GM12878 (cell line): Measurements from ENCODE around the gene CD200R1. TPM values are rescaled to one million over a fixed set of nuclear protein-coding genes. Genes with fewer than 3 reads are reported as not detected.

Experiments
- ATAC-seq: fragments of 200-7000 bp; cut with Tn5 transposase; 3 replicates; pipeline ENCODE4 v1.9.1; 2020; ENCODE audit warnings: mild to moderate bottlenecking, moderate library complexity
- BruUV-seq: library from RNA; stranded (reverse); fragments of 400-500 nt; replicated peaks from 2 replicates; lab custom pipeline; 2021; lab: Mats Ljungman, UMichigan
- CTCF ChIA-PET: fragments of 300-600 bp; sonication (Branson Sonifier 250); formaldehyde crosslinking; extraction: SDS; loops from one replicate; lab custom pipeline; 2021; ENCODE audit warnings: inconsistent platforms; lab: Yijun Ruan, JAX
- POLR2A ChIA-PET: fragments of 350-600 bp; formaldehyde crosslinking; extraction: SDS; loops from one replicate; lab custom pipeline; 2021; ENCODE audit warnings: inconsistent platforms; lab: Charles Lee
- RAD21 ChIA-PET: fragments of 300-600 bp; sonication (Branson Sonifier 250); formaldehyde crosslinking; loops from one replicate; lab custom pipeline; 2023; ENCODE audit warnings: antibody characterized with exemption; ENCODE audit not compliant: unreplicated experiment; lab: Charles Lee
- SMC1A ChIA-PET: fragments of 300-600 bp; sonication (Branson Sonifier 250); formaldehyde crosslinking; loops from one replicate; lab custom pipeline; 2023; ENCODE audit not compliant: unreplicated experiment, uncharacterized antibody; lab: Charles Lee
- DNase-seq: peaks from one replicate; pipeline ENCODE4 v3.0.0-alpha.2; 2011; ENCODE audit warnings: low read depth, low spot score
- FAIRE-seq: peaks from 3 replicates; lab custom pipeline; 2011; peaks lifted over from hg19 to GRCh38; lab: Jason Lieb, UNC
- H2AFZ ChIP-seq: 2 replicates; pipeline ENCODE4 v1.6.0; 2011; ENCODE audit warnings: low read depth, low read length, control low read depth; ENCODE audit not compliant: control insufficient read depth
- H3K27ac ChIP-seq: 2 replicates; pipeline ENCODE4 v1.5.1; 2011; ENCODE audit warnings: control low read depth; ENCODE audit not compliant: control insufficient read depth, insufficient read depth
- H3K27me3 ChIP-seq, 2 experiments: replicated peaks in 1 of 2; 2 replicates each; pipeline versions ENCODE4 v1.6.0 to v1.6.1; 2011; ENCODE audit warnings: low read length in 1 of 2; ENCODE audit not compliant: control insufficient read depth in 2 of 2, insufficient read depth in 2 of 2
- H3K36me3 ChIP-seq, 2 experiments: 2 replicates each; pipeline ENCODE4 v1.5.1; 2011; ENCODE audit warnings: low read length in 1 of 2; ENCODE audit not compliant: control insufficient read depth in 2 of 2, insufficient read depth in 2 of 2
- H3K4me1 ChIP-seq: 2 replicates; pipeline ENCODE4 v1.6.1; 2011; ENCODE audit warnings: mild to moderate bottlenecking, low read length, moderate library complexity, mixed read lengths; ENCODE audit not compliant: control insufficient read depth, insufficient read depth
- H3K4me2 ChIP-seq: 2 replicates; pipeline ENCODE4 v1.6.0; 2011; ENCODE audit warnings: control low read depth; ENCODE audit not compliant: control insufficient read depth, insufficient read depth
- H3K4me3 ChIP-seq: fragments of 200-600 bp; sonication (generic); 2 replicates; pipeline ENCODE4 v1.5.1; 2016
- H3K79me2 ChIP-seq: 2 replicates; pipeline ENCODE4 v1.6.0; 2011; ENCODE audit warnings: low read length; ENCODE audit not compliant: control insufficient read depth, insufficient read depth
- H3K9ac ChIP-seq: 2 replicates; pipeline ENCODE4 v1.8.0; 2011; ENCODE audit warnings: low read length, control low read depth, mixed read lengths; ENCODE audit not compliant: control insufficient read depth, insufficient read depth
- H3K9me3 ChIP-seq: replicated peaks from 3 replicates; pipeline ENCODE4 v1.5.1; 2011; ENCODE audit warnings: mild to moderate bottlenecking, low read length; ENCODE audit not compliant: control insufficient read depth, insufficient read depth
- H4K20me1 ChIP-seq: 2 replicates; pipeline ENCODE4 v1.6.0; 2011; ENCODE audit not compliant: control insufficient read depth, insufficient read depth
- CREM ChIP-seq: IDR thresholded peaks from 2 replicates; pipeline ENCODE4 v1.6.1; 2014; ENCODE audit warnings: antibody characterized with exemption, low read depth
- MTA2 ChIP-seq: fragments of 450-650 bp; IDR thresholded peaks from 2 replicates; pipeline ENCODE4 v1.6.1; 2016; ENCODE audit warnings: low read depth, mild to moderate bottlenecking, moderate library complexity
- STAT3 ChIP-seq: IDR thresholded peaks from 2 replicates; pipeline ENCODE4 v1.6.1; 2011; ENCODE audit warnings: low read depth, low read length, improper control_type of control experiment
- ZBED1 ChIP-seq: IDR thresholded peaks from 2 replicates; pipeline ENCODE4 v1.6.1; 2016; ENCODE audit warnings: borderline replicate concordance
- ZNF384 ChIP-seq: IDR thresholded peaks from 2 replicates; pipeline ENCODE4 v1.6.1; 2012; ENCODE audit warnings: low read depth, mild to moderate bottlenecking, low read length, improper control_type of control experiment, borderline replicate concordance
- WGBS: methylation state at CpG from one replicate; pipeline ENCODE4 v1.1.6; 2016; ENCODE audit warnings: low lambda C conversion rate; ENCODE audit not compliant: insufficient replicate concordance, insufficient coverage; ENCODE audit errors: missing lambda C conversion rate; 5-methylcytosine and 5-hydroxymethylcytosine counted together
- in situ Hi-C: fragments of 300-500 bp; cut with MboI; formaldehyde crosslinking; loops from 9 replicates; pipeline ENCODE4 v1.14.3; 2018; ENCODE audit warnings: mixed read lengths
- intact Hi-C: fragments of 100-400 bp; cut with micrococcal nuclease; formaldehyde crosslinking; loops from one replicate; pipeline ENCODE4 v1.14.2; 2022; ENCODE audit not compliant: unreplicated experiment
- polyA plus RNA-seq, 11 experiments: library from polyadenylated mRNA; depleted of rRNA in 4 of 11; unstranded in 6 of 11; stranded (reverse) in 5 of 11; fragments of >200 nt; fragmentation: Nextera tagmentation in 4 of 11; fragmentation: Illumina TruSeq in 1 of 11; extraction: Ambion mirVana in 4 of 11; extraction: Trizol in 1 of 11; gene quantifications; 1 replicate in 1 of 11; 2 replicates in 10 of 11; pipeline versions ENCODE4 v1.2.1 to v1.2.3, GENCODE V29; 2011 to 2016; ENCODE audit warnings: inconsistent platforms in 2 of 11, missing spikeins in 2 of 11, low read depth in 1 of 11
- total RNA-seq, 4 experiments: library from RNA; depleted of rRNA in 3 of 4; stranded (reverse); fragments of >200 nt in 3 of 4; fragmentation: Illumina TruSeq in 1 of 4; extraction: Trizol in 1 of 4; gene quantifications; 2 replicates each; pipeline versions ENCODE4 v1.2.1 to v1.2.3, GENCODE V29; 2013 to 2021
- TF ChIP-seq, protein P1 (sequence below), 3 experiments: IDR thresholded peaks in 2 of 3; conservative IDR thresholded peaks in 1 of 3; 2 replicates each; pipeline ENCODE4 v1.5.1; 2011; ENCODE audit warnings: low read depth in 3 of 3, low read length in 3 of 3, mild to moderate bottlenecking in 3 of 3, control low read depth in 2 of 3, moderate library complexity in 2 of 3, inconsistent platforms in 1 of 3, mixed read lengths in 1 of 3; ENCODE audit not compliant: control insufficient read depth in 2 of 3, insufficient read depth in 1 of 3; ENCODE audit errors: extremely low read depth in 1 of 3

CD200R1 gene
- total and polyA plus RNA-seq, 10 of the 15 experiments (the other 5 are each of a cell fraction or from before 2014, with no cell fraction given), result 0.15 to 1.1 (median 0.88) TPM

GRCh38 chr3:112930771-112931170, 44.1 kb downstream of the CD200R1 start:
- H3K9ac ChIP-seq, result no peak overlapping the region
- FAIRE-seq (no peak), DNase-seq (no peak), ATAC-seq (no peak)
- TF ChIP-seq MTA2, result no peak
- no peak for TF ChIP-seq STAT3
- no peak for TF ChIP-seq ZNF384
- TF ChIP-seq CREM, result no peak
- TF ChIP-seq ZBED1, result no peak
- no peaks in the 10 kb centered on the region for H4K20me1 ChIP-seq
- ChIA-PET CTCF (interaction anchor here (0.9 to 1.5 kb wide), 2 partner anchors 9 to 29 kb away, joined by 3 read pairs; no protein-coding TSS in a partner anchor), POLR2A (no interaction called here), SMC1A (interaction anchor here (0.6 to 1.4 kb wide), 2 partner anchors 35 to 49 kb away, joined by 3 read pairs; no protein-coding TSS in a partner anchor), RAD21 (interaction anchor here (1.5 kb wide), 1 partner anchor 11 kb away, joined by 3 read pairs; no protein-coding TSS in a partner anchor)
- H3K4me2 ChIP-seq, result no peak overlapping the region
- intact Hi-C loops, result no loop called here
- no peaks in the 10 kb centered on the region for H3K36me3 ChIP-seq
- H3K4me1 ChIP-seq, result no peaks in the 10 kb centered on the region; the same call in none of the 2 replicates
- H3K27ac ChIP-seq, result no peak overlapping the region
- H2AFZ ChIP-seq, result no peak overlapping the region
- WGBS, result 98% methylated on average over 3 of the region's 3 CpGs
- H3K27me3 ChIP-seq, result no peaks in the 10 kb centered on the region
- H3K9me3 ChIP-seq, result no peaks in the 10 kb centered on the region; the same call in 1 of the 3 replicates
- H3K4me3 ChIP-seq, result no peak overlapping the region
- in situ Hi-C loops, result no loop called here
- no TSS peak for BruUV-seq
- no peaks in the 10 kb centered on the region for H3K79me2 ChIP-seq

- ChIA-PET POLR2A (no interaction called here), CTCF (interaction anchor here (0.9 to 1.8 kb wide), 4 partner anchors 24 to 191 kb away, joined by 4 to 5 read pairs (median 4); no protein-coding TSS in a partner anchor), RAD21 (interaction anchor here (1.8 kb wide), 1 partner anchor 18 kb away, joined by 7 read pairs; no protein-coding TSS in a partner anchor), SMC1A (interaction anchor here (1.7 to 2.4 kb wide), 5 partner anchors 12 to 55 kb away, joined by 4 to 10 read pairs (median 4); no protein-coding TSS in a partner anchor)
- no peaks in the 10 kb centered on the region for H3K79me2 ChIP-seq
- H3K36me3 ChIP-seq, result no peaks in the 10 kb centered on the region
- whole genome bisulfite sequencing, result 2% methylated on average over 2 of the region's 2 CpGs
- no peak for DNase-seq
- H3K9ac ChIP-seq, result no peak overlapping the region
- TF ChIP-seq, protein P1, sequence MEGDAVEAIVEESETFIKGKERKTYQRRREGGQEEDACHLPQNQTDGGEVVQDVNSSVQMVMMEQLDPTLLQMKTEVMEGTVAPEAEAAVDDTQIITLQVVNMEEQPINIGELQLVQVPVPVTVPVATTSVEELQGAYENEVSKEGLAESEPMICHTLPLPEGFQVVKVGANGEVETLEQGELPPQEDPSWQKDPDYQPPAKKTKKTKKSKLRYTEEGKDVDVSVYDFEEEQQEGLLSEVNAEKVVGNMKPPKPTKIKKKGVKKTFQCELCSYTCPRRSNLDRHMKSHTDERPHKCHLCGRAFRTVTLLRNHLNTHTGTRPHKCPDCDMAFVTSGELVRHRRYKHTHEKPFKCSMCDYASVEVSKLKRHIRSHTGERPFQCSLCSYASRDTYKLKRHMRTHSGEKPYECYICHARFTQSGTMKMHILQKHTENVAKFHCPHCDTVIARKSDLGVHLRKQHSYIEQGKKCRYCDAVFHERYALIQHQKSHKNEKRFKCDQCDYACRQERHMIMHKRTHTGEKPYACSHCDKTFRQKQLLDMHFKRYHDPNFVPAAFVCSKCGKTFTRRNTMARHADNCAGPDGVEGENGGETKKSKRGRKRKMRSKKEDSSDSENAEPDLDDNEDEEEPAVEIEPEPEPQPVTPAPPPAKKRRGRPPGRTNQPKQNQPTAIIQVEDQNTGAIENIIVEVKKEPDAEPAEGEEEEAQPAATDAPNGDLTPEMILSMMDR (IDR thresholded peaks at IDR 0.05 in 2 of 3, conservative IDR thresholded peaks at IDR 0.05 in 1 of 3; ENCODE audit: control insufficient read depth in 2 of 3, extremely low read depth in 1 of 3, insufficient read depth in 1 of 3, low read depth in 3 of 3, low read length in 3 of 3), result no peak
- TF ChIP-seq MTA2, result peak; percentile 2; the same call in 1 of the 2 replicates
- H3K27me3 ChIP-seq, result no peaks in the 10 kb centered on the region
- intact Hi-C loops, result loop anchor here (5.0 kb wide), 1 partner anchor 46 kb away; no protein-coding TSS in a partner anchor
- FAIRE-seq, result no peak
- in situ Hi-C loops, result no loop called here
- H3K4me2 ChIP-seq, result peak overlapping the region; percentile 52
- no peaks in the 10 kb centered on the region for H4K20me1 ChIP-seq
- peak overlapping the region; percentile 27 for H3K27ac ChIP-seq
- H3K4me3 ChIP-seq, result peak overlapping the region; percentile 28; the same call in 1 of the 2 replicates
- no peaks in the 10 kb centered on the region; the same call in 2 of the 3 replicates for H3K9me3 ChIP-seq
- ATAC-seq, result peak; percentile 62
- no TSS peak for BruUV-seq
- H3K4me1 ChIP-seq, result no peaks in the 10 kb centered on the region; the same call in none of the 2 replicates
- H2AFZ ChIP-seq, result no peak overlapping the region; the same call in none of the 2 replicates
These were observed 48.9 kb downstream of the CD200R1 start for GRCh38 chr3:112925969-112926368.
